K562 (cell line): Measurements from ENCODE around the gene VGF. TPM values are rescaled to one million over a fixed set of nuclear protein-coding genes. Genes with fewer than 3 reads are reported as not detected.
A peak's percentile ranks its signal among the peaks of the same experiment; 100 is the strongest.

Source experiments
- E2F6 ChIP-seq, 2 experiments: IDR thresholded peaks; 2 replicates each; pipeline ENCODE4 v1.6.1; 2011; ENCODE audit warnings: borderline replicate concordance in 1 of 2, control low read depth in 1 of 2, low read depth in 1 of 2, low read length in 1 of 2, mild to moderate bottlenecking in 1 of 2, mixed read lengths in 1 of 2, moderate library complexity in 1 of 2; ENCODE audit not compliant: insufficient read depth in 1 of 2, insufficient read length in 1 of 2, poor library complexity in 1 of 2, severe bottlenecking in 1 of 2; ENCODE audit errors: extremely low read depth in 1 of 2
- NKRF ChIP-seq: fragments of 450-650 bp; IDR thresholded peaks from 2 replicates; pipeline ENCODE4 v1.6.1; 2016; ENCODE audit warnings: borderline replicate concordance
- NR1H2 ChIP-seq: sonication (generic); formaldehyde crosslinking; IDR thresholded peaks from 2 replicates; pipeline ENCODE4 v1.4.0; 2020; ENCODE audit warnings: mild to moderate bottlenecking, missing genetic modification reagents
- TCF3 ChIP-seq: sonication (generic); formaldehyde crosslinking; IDR thresholded peaks from 2 replicates; pipeline ENCODE4 v1.4.0; 2020; ENCODE audit warnings: mild to moderate bottlenecking, missing genetic modification reagents
- ZBTB40 ChIP-seq, 2 experiments: fragments of 450-650 bp in 1 of 2; sonication (generic) in 1 of 2; formaldehyde crosslinking in 1 of 2; IDR thresholded peaks; 2 replicates each; pipeline versions ENCODE4 v1.7.1 to v1.9.0; 2016 to 2022; ENCODE audit warnings: inconsistent platforms in 1 of 2, mild to moderate bottlenecking in 1 of 2, missing genetic modification reagents in 1 of 2
- ZNF140 ChIP-seq: fragments of 250-450 bp; sonication (Bioruptor Pico); IDR thresholded peaks from 2 replicates; pipeline ENCODE4 v1.8.0; 2021; ENCODE audit warnings: moderate library complexity, mild to moderate bottlenecking, inconsistent platforms
- ZNF24 ChIP-seq: fragments of 450-650 bp; IDR thresholded peaks from 2 replicates; pipeline ENCODE4 v1.6.1; 2016
- ZNF277 ChIP-seq: fragments of 250-450 bp; sonication (Bioruptor Pico); IDR thresholded peaks from 2 replicates; pipeline ENCODE4 v1.8.0; 2022; ENCODE audit warnings: inconsistent platforms, mild to moderate bottlenecking, moderate library complexity, borderline replicate concordance
- ZNF830 ChIP-seq: fragments of 250-450 bp; sonication (Bioruptor Pico); IDR thresholded peaks from 2 replicates; pipeline ENCODE4 v1.5.0; 2021; ENCODE audit warnings: mild to moderate bottlenecking
- polyA plus RNA-seq, 8 experiments: library from polyadenylated mRNA; depleted of rRNA in 4 of 8; stranded (reverse) in 5 of 8; unstranded in 3 of 8; fragments of >200 nt; fragmentation: Nextera tagmentation in 2 of 8; fragmentation: Illumina TruSeq in 1 of 8; extraction: Ambion mirVana in 2 of 8; extraction: Trizol in 1 of 8; gene quantifications; 2 replicates each; pipeline versions ENCODE4 v1.2.1 to v1.2.3, GENCODE V29; 2011 to 2014; ENCODE audit warnings: inconsistent platforms in 1 of 8, missing spikeins in 1 of 8
- total RNA-seq, 7 experiments: library from RNA; depleted of rRNA in 6 of 7; stranded (reverse); fragments of >200 nt in 6 of 7; fragmentation: Illumina TruSeq in 2 of 7; extraction: Trizol in 2 of 7; gene quantifications; 2 replicates each; pipeline versions ENCODE4 v1.2.1 to v1.2.3, GENCODE V29; 2011 to 2021; ENCODE audit warnings: low replicate concordance in 1 of 7

The VGF gene
- total and polyA plus RNA-seq, 9 of the 15 experiments (the other 6 are each of a cell fraction or from before 2014, with no cell fraction given), result 0.03 to 5.7 (median 0.34) TPM

GRCh38 chr7:101126651-101127459, 38.5 kb downstream of the VGF start, which contains the start of gene SERPINE1 (continued):
- TF ChIP-seq E2F6 (IDR thresholded peaks at IDR 0.05; ENCODE audit: borderline replicate concordance in 1 of 2, extremely low read depth in 1 of 2, insufficient read depth in 1 of 2, insufficient read length in 1 of 2, low read depth in 1 of 2, low read length in 1 of 2, poor library complexity in 1 of 2, severe bottlenecking in 1 of 2), result peak in 1 of 2 experiments; percentile 23
- TF ChIP-seq ZNF24, result no peak; the same call in 1 of the 2 replicates
- no peak for TF ChIP-seq NKRF
- peak; percentile 21; the same call in 1 of the 2 replicates for TF ChIP-seq TCF3 (CRISPR knock-in tag)
- TF ChIP-seq NR1H2 (CRISPR knock-in tag), result no peak
- no peak for TF ChIP-seq ZNF140 (CRISPR knock-in tag)
- peak; percentile 28; the same call in 1 of the 2 replicates for TF ChIP-seq ZBTB40 (IDR thresholded peaks at IDR 0.05)
- no peak for TF ChIP-seq ZBTB40 (CRISPR knock-in tag; IDR thresholded peaks at IDR 0.05)
- TF ChIP-seq ZNF277 (CRISPR knock-in tag), result no peak
- TF ChIP-seq ZNF830, result peak; percentile 39; the same call in 1 of the 2 replicates
